GM13976 (cell line): ENCODE data around the gene PUS10.
"Not testable (repeated sequence)": the region's sequence is repeated elsewhere in the genome, so short reads cannot be mapped to it uniquely, and the experiment has no call there.

Experiments used
- DNase-seq: peaks from one replicate; pipeline ENCODE4 v3.0.0; 2012; ENCODE audit warnings: low spot score
- CTCF ChIP-seq: IDR thresholded peaks from 2 replicates; pipeline ENCODE4 v1.5.1; 2012; ENCODE audit warnings: borderline replicate concordance, mild to moderate bottlenecking; ENCODE audit not compliant: insufficient read depth; ENCODE audit errors: extremely low read depth, missing control alignments, control extremely low read depth
- in situ Hi-C: fragments of 300-500 bp; cut with MboI; formaldehyde crosslinking; loops from one replicate; pipeline ENCODE4 v1.12.0; 2022; ENCODE audit warnings: low sequenced_read_pairs, mixed read lengths, inconsistent platforms; ENCODE audit not compliant: unreplicated experiment

PUS10 gene

GRCh38 chr2:60998628-60999545 is 19.2 kb downstream of the PUS10 start:
- DNase-seq = peak; percentile 61
- in situ Hi-C loops = loop anchor here (5.0 kb wide), 2 partner anchors 192 to 287 kb away; no protein-coding TSS in a partner anchor
- TF ChIP-seq CTCF = no peak

DNA sequence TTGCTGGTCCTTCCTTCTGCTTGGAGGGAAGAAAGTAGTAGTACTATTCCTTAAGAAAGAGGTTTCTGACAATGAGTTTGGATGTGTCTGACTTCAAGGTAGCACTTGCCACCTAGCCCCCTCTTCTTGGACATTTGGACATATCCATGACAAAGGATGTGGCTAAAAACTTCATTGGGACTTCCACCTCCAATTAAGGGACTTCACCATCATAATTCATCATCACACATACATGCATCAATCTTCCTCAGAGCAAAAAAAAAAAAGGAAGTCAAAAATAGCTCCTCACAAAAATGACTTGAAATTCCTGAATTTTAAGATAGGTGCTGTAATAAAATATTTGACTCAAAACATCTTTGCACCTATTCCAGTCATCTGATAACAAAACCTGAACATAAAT is 23.9 kb downstream of the PUS10 start:
- no peak for DNase-seq
- in situ Hi-C loops = no loop called here
- TF ChIP-seq CTCF = no peak

DNA sequence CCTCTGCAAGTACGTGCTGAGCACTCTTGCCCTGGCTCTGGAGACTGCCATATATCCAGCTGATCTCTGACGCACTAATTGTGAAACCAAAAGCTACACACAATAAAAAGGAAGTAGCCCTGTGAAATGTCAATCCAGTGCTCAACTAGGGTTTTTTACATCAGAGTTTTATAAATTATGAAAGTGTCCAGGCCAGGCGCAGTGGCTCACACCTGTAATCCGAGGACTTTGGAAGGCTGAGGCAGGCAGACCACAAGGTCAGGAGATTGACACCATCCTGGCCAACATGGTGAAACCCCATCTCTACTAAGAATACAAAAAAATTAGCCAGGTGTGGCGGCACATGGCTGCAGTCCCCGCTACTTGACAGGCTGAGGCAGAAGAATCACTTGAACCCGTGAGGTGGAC is 25.1 kb downstream of the PUS10 start:
- in situ Hi-C loops = no loop called here

DNA sequence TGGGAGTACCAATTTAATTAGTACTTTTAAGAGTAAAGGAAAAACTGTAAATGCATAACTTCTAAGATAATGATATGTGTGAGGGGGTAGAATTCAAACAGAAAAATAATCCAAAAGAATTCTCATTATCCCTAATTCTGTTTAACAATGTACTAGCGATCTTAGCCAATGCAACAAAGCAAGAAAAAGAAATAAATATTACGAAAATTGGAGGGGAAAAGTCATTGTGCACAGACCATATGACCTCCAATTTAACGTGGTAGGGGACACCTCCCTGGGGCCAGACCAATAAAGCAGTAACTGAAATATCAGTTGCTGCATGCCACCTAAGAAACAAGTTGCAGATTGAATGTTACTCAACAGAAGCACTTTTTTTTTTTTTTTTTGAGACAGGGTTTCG is 26.4 kb downstream of the PUS10 start:
- TF ChIP-seq CTCF = no peak
- no peak for DNase-seq
- in situ Hi-C loops = no loop called here

More for the DNA sequence above, 25.1 kb downstream of the PUS10 start:
- no peak for TF ChIP-seq CTCF
- peak; percentile 70 for DNase-seq

DNA sequence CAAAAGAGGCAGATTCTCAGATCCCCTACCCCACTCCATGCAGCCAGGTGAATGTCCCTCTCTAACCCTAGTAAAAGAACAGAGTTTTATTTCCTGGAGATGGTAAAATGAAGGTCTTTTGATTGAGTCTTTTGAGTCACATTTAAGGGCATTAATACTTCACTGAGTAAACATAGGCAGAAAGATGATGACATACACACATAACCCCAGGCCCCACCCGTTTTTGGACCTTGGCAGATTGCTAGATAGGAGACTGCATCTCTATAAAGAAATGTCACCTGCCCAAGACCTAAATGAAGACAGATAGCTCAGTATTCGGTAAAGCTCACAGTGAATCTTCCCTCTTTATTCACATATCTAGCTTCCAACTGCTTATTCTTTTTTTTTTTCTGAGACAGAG is 28.8 kb downstream of the PUS10 start:
- in situ Hi-C loops = no loop called here
- no peak for TF ChIP-seq CTCF
- DNase-seq = no peak

GRCh38 chr2:60987656-60988055 is 30.4 kb downstream of the PUS10 start:
- DNase-seq, in situ Hi-C loops: not testable (repeated sequence)

- no peak for TF ChIP-seq CTCF
- in situ Hi-C loops = no loop called here
- no peak for DNase-seq
These were observed 31.0 kb downstream of the PUS10 start for GRCh38 chr2:60987041-60987440.
